ENCODE results near the gene LRRTM2.
"Not testable (repeated sequence)": the region's sequence is repeated elsewhere in the genome, so short reads cannot be mapped to it uniquely, and the experiment has no call there.

LRRTM2 gene

GRCh38 chr5:138834853-138835252, 40.3 kb downstream of the LRRTM2 start:
- DNase-seq: not testable (repeated sequence)

DNA sequence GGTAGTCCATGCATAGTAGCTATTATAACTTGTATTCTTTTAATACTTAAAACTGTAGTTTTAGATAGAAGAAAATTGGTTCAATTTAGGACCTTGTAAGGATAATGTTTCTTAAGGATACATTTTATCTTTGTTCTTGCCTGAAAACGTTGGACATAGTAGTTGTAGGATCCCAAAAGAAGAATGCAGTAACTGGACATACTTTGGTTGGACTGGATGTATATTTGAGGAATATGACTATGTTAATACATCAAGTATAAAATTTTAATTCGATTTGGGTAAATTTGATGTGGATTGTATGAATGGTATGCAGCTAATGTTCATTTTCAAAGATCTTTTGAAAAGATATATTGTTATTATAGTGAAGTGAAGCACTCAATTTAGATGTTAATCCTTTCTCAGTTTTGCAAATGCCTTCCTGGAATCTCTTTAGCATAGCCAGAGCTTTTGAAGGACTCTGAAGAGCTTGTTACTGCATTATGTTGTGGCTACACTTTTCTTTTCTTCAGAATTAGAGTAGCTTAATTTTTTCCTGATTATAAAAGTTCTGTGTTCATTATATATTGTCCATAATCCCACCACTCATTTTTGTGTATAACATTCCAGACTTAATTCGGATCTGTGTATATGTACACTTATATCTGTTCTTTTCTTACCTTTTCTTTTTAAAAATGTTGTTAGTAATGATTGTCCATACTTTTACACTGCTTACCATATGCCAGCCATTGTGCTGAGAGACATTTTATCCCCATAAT, 41.2 kb downstream of the LRRTM2 start:
- no peak for DNase-seq

DNA sequence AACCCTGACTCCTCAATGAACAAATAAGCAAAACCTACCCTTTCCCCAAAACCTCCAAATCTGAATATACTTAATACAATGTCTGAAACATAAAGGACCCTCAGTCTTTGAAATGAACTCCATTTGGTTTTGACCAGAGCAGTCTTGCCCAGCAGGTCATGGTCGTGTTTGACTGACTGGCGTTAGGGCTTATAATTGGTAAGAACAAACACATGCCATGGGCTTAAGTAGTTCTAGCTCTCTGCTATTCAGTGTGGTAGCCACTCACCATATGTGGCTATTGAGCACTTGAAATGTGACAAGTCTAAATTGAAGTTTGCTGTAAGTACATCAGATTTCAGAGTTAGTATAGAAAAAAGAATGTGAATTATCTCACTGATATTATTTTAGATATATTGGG, 42.1 kb downstream of the LRRTM2 start:
- DNase-seq: no peak

DNA sequence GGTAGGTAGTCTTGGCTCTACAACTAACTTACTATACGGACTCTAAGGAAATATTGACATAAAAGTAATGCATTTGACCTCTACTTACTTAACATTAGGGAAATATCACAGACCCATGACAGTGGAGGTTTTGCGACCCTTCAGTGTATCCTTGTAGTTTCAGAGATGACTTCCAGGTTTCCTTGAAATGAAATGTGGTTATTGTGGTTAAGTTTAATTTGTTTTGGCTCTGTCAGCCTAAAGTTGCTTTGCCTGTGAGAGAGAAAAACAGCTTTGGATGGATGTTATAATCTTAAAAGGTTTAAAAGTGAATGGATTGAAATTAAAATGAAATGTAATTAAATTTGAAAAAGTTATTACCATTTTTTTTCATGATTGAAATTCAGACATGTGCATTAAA, 42.9 kb downstream of the LRRTM2 start:
- no peak for DNase-seq

GRCh38 chr5:138831703-138832102, 43.4 kb downstream of the LRRTM2 start:
- DNase-seq: no peak

DNA sequence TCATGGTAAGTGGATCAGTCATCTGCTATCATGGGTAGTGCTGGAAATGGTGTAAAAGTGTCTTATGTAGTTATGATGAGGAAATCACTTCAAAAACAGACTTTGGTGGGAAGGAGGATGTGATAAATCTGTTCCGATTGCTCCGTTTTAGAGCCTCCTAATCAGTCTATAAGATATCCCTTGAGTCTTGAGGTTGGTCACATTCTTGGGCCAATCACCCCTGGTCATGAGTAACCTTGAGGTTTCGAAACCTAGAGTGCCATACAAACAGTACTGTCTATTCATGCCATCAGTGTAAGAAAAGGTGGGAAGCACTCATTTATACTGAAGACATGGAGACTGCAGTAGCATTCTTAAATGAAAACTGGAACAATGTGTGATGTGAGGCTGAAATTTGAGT, 45.8 kb downstream of the LRRTM2 start:
- DNase-seq: no peak

- no peak for DNase-seq
Measured at GRCh38 chr5:138828556-138828955, 46.6 kb downstream of the LRRTM2 start.

DNA sequence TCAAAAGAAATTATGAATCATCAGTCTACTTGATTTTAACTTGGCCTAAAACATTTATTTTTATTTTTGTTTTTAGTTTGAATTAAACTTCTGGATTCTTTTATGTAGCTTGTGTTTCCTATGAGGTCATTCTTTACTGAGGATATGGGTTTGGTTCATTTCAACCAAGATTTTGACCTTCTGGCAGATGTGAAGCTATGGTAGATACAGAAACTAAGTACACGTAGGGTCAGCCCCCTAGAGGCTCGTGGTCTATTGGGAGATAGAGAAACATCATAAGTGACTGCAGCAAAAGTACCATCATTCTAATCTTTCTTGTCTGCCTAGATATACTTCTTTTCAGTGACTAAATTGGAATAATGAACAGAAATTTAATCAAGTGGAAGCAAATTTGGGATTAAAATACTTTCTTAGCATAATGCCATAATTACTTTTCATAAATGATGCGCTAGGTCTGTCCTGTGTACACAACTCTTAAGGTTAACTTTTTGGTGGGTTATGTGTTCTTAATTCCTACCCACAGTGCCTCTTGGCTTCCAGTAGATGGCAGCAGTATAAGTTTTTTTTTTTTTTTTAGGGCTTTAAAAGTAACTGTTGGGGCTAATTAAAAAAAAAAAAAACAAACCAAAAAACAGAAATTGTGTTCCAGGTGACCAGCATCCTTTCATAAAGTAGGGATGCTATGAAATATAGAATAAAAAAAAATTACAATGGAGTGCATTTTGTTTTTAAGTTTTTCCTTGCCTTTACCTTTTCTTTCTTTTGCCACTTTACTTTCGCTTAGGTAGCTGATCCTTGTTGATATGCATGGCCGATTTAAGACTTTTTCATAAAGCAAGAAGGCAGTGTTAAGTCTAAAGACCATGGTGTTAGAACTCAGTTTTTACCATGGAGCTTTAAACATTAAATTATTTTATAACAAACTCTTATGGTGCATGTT, 49.9 kb downstream of the LRRTM2 start:
- peak; percentile 1 for DNase-seq

GRCh38 chr5:138824516-138824915, 50.6 kb downstream of the LRRTM2 start:
- no peak for DNase-seq

GRCh38 chr5:138820695-138821094, 54.4 kb downstream of the LRRTM2 start:
- DNase-seq: no peak

DNA sequence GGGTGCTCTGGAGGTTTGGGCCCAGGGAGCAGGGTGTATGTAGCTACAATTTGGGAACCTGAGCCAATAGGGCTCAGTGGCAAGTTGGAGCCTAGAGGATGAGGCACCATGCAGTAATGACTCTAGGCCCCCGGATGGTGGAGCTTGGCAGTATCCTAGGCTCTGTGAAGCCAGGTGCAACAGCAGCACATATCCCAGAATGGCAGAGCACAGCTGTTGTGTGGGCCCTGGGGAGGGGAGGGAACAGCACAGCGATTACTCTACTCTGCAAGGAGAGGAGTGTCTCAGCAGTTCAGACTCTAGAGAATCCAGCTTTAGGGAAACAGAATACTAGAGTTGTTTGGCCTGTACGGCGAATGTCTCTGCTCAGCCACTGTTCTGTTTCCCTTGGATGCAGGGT, 56.1 kb downstream of the LRRTM2 start:
- DNase-seq: no peak

Measured in CD4-positive, alpha-beta T cell treated with Interleukin-10 for 1 hour (primary cell).